ENCODE data around the gene MYO3B. TPM values are rescaled to one million over a fixed set of nuclear protein-coding genes. Genes with fewer than 3 reads are reported as not detected.

MYO3B gene
- polyA plus RNA-seq, 1 of the 3 experiments (the other 2 are of a cell fraction), result not detected

- no peaks in the 10 kb centered on the region for H3K27me3 ChIP-seq (ENCODE audit: insufficient read depth)
- H3F3A ChIP-seq (replicated peaks; ENCODE audit: insufficient read depth), result no peaks in the 10 kb centered on the region
- TF ChIP-seq IRF3 (IDR thresholded peaks at IDR 0.05; ENCODE audit: low read depth, low read length) (no peak), CTCF (IDR thresholded peaks at IDR 0.05) (no peak), MAX (IDR thresholded peaks at IDR 0.05; ENCODE audit: low read depth) (no peak), MXI1 (IDR thresholded peaks at IDR 0.05; ENCODE audit: low read depth, low read length) (no peak)
- H2AFZ ChIP-seq (ENCODE audit: low read depth), result no peak overlapping the region
- no peak for DNase-seq
- no peak overlapping the region for H3K9ac ChIP-seq
- no peaks in the 10 kb centered on the region for H3K79me2 ChIP-seq (ENCODE audit: insufficient read depth)
- H4K20me1 ChIP-seq (ENCODE audit: insufficient read depth), result no peaks in the 10 kb centered on the region
- H3K36me3 ChIP-seq (replicated peaks in 1 of 2; ENCODE audit: control insufficient read depth in 1 of 2, insufficient read depth in 2 of 2, low read length in 1 of 2), result no peaks in the 10 kb centered on the region
- 45% methylated on average over 1 of the region's 1 CpG for WGBS (ENCODE audit: low lambda C conversion rate)
- H3K27ac ChIP-seq (ENCODE audit: low read depth in 2 of 2, low read length in 1 of 2), result no peak overlapping the region
- POLR2A ChIA-PET, result no interaction called here
- CTCF ChIA-PET, result interaction anchor here (1.1 to 4.2 kb wide), 3 partner anchors 16 to 69 kb away, joined by 3 to 17 read pairs (median 15); no protein-coding TSS in a partner anchor
- no peaks in the 10 kb centered on the region for H3K9me3 ChIP-seq
- no peaks in the 10 kb centered on the region for H3K9me2 ChIP-seq
- no peak overlapping the region for H3K4me3 ChIP-seq (ENCODE audit: low read depth in 2 of 2, low read length in 1 of 2)
- H3K4me1 ChIP-seq (ENCODE audit: control insufficient read depth in 1 of 2, insufficient read depth in 2 of 2, low read depth in 1 of 2, low read length in 1 of 2), result no peaks in the 10 kb centered on the region; a peak in 1 of 4 replicates
- H3K4me2 ChIP-seq, result no peak overlapping the region
These were observed 162.7 kb downstream of the MYO3B start for GRCh38 chr2:170340693-170341068.

- CTCF ChIA-PET, result interaction anchor here (0.6 to 4.2 kb wide), 5 partner anchors 18 to 826 kb away, joined by 3 to 17 read pairs (median 5); no protein-coding TSS in a partner anchor
- Histone ChIP-seq H3K27ac (ENCODE audit: low read depth in 2 of 2, low read length in 1 of 2) (no peak overlapping the region), H3K27me3 (ENCODE audit: insufficient read depth) (no peaks in the 10 kb centered on the region), H3K4me3 (ENCODE audit: low read depth in 2 of 2, low read length in 1 of 2) (no peak overlapping the region), H3K36me3 (replicated peaks in 1 of 2; ENCODE audit: control insufficient read depth in 1 of 2, insufficient read depth in 2 of 2, low read length in 1 of 2) (no peaks in the 10 kb centered on the region), H3K9me3 (no peaks in the 10 kb centered on the region), H2AFZ (ENCODE audit: low read depth) (no peak overlapping the region), H4K20me1 (ENCODE audit: insufficient read depth) (no peaks in the 10 kb centered on the region), H3K79me2 (ENCODE audit: insufficient read depth) (no peaks in the 10 kb centered on the region), H3K9ac (no peak overlapping the region), H3K4me2 (no peak overlapping the region), H3F3A (replicated peaks; ENCODE audit: insufficient read depth) (no peaks in the 10 kb centered on the region), H3K9me2 (no peaks in the 10 kb centered on the region), H3K4me1 (ENCODE audit: control insufficient read depth in 1 of 2, insufficient read depth in 2 of 2, low read depth in 1 of 2, low read length in 1 of 2) (no peaks in the 10 kb centered on the region; a peak in 1 of 4 replicates)
- POLR2A ChIA-PET, result no interaction called here
- DNase-seq, result no peak
- TF ChIP-seq FOXM1 (IDR thresholded peaks at IDR 0.05; ENCODE audit: low read depth) (no peak), FOXJ3 (CRISPR knock-in tag; IDR thresholded peaks at IDR 0.05) (no peak), TEAD4 (IDR thresholded peaks at IDR 0.05; ENCODE audit: borderline replicate concordance, insufficient read depth) (no peak), SIN3A (IDR thresholded peaks at IDR 0.05; ENCODE audit: borderline replicate concordance, low read depth, low read length) (no peak), GATA2 (CRISPR knock-in tag; IDR thresholded peaks at IDR 0.05) (no peak), EP300 (IDR thresholded peaks at IDR 0.05; ENCODE audit: borderline replicate concordance in 1 of 2, low read depth in 1 of 2, low read length in 1 of 2) (no peak), NFIC (IDR thresholded peaks at IDR 0.05; ENCODE audit: borderline replicate concordance) (no peak)
- WGBS (ENCODE audit: low lambda C conversion rate), result 56% methylated on average over 8 of the region's 8 CpGs
These were observed 164.0 kb downstream of the MYO3B start for GRCh38 chr2:170341684-170342623.

Data from SK-N-SH (cell line).